ENCODE results near the gene VPS51. TPM values are rescaled to one million over a fixed set of nuclear protein-coding genes. Genes with fewer than 3 reads are reported as not detected.

VPS51 gene
- total and polyA plus RNA-seq, 4 donors, result 73.0 to 191 (median 111) TPM

GRCh38 chr11:65083834-65084597 lies 12.0 kb upstream of the VPS51 start, which contains the start of the genes CDCA5 and ZFPL1:
CDCA5 (minus strand) TSS chr11:65084040; CDS start chr11:65083978, 62 bp downstream.
ZFPL1 (plus strand) TSS chr11:65084222; CDS start chr11:65084699, 477 bp downstream.
- Histone ChIP-seq H3K27ac (ENCODE audit: low read depth in 1 of 2, low read length in 2 of 2) (peak within 1 kb of the TSS; percentile 17 to 35), H3K9me3 (ENCODE audit: control insufficient read depth, low read length) (no peaks in the 10 kb centered on the region), H3K27me3 (ENCODE audit: control insufficient read depth in 1 of 2, insufficient read depth in 2 of 2, low read length in 1 of 2) (no peaks in the 10 kb centered on the region), H3K36me3 (ENCODE audit: control insufficient read depth in 1 of 2, insufficient read depth in 2 of 2, low read length in 1 of 2) (no peaks in the 10 kb centered on the region), H3K4me3 (ENCODE audit: low read length in 2 of 2) (peak within 1 kb of the TSS; percentile 79 to 83), H3K4me1 (ENCODE audit: control insufficient read depth in 1 of 2, insufficient read depth in 2 of 2, low read length in 2 of 2) (no peaks in the 10 kb centered on the region)
- intact Hi-C loops (cut with DNase I), result loop anchor here (5.0 to 10.0 kb wide), 2 partner anchors 38 to 59 kb away; partner anchors contain the start of genes FAU (in 1 of the 2), MRPL49 (in 1 of the 2) and SNX15 (in 1 of the 2)
- ATAC-seq (ENCODE audit: low FRiP score) (peak; percentile 98), DNase-seq (peak; percentile 97 to 98)
- 0 to 1% methylated on average over 72 to 79 of the region's 79 CpGs for WGBS, 2 donors

- Histone ChIP-seq H3K4me1 (ENCODE audit: control insufficient read depth in 1 of 2, insufficient read depth in 2 of 2, low read length in 2 of 2) (no peaks in the 10 kb centered on the region), H3K27ac (ENCODE audit: low read depth in 1 of 2, low read length in 2 of 2) (peak overlapping the region in 1 of 2 donors; percentile 9), H3K36me3 (ENCODE audit: control insufficient read depth in 1 of 2, insufficient read depth in 2 of 2, low read length in 1 of 2) (no peaks in the 10 kb centered on the region), H3K27me3 (ENCODE audit: control insufficient read depth in 1 of 2, insufficient read depth in 2 of 2, low read length in 1 of 2) (no peaks in the 10 kb centered on the region), H3K9me3 (ENCODE audit: control insufficient read depth, low read length) (no peaks in the 10 kb centered on the region), H3K4me3 (ENCODE audit: low read length in 2 of 2) (peak overlapping the region; percentile 79 to 83)
- WGBS, 2 donors, result 37 to 41% methylated on average over 23 of the region's 23 CpGs
- intact Hi-C loops (cut with DNase I), result loop anchor here (5.0 to 10.0 kb wide), 2 partner anchors 38 to 60 kb away; partner anchors contain the start of genes FAU (in 1 of the 2), MRPL49 (in 1 of the 2) and SNX15 (in 1 of the 2)
- no peak for DNase-seq
- no peak for ATAC-seq (ENCODE audit: low FRiP score)
Observed at GRCh38 chr11:65084598-65085375, 11.2 kb upstream of the VPS51 start.

GRCh38 chr11:65085446-65085845 lies 10.6 kb upstream of the VPS51 start:
- Histone ChIP-seq H3K4me1 (ENCODE audit: control insufficient read depth in 1 of 2, insufficient read depth in 2 of 2, low read length in 2 of 2) (no peaks in the 10 kb centered on the region), H3K4me3 (ENCODE audit: low read length in 2 of 2) (no peak overlapping the region), H3K9me3 (ENCODE audit: control insufficient read depth, low read length) (no peaks in the 10 kb centered on the region), H3K27ac (ENCODE audit: low read depth in 1 of 2, low read length in 2 of 2) (no peak overlapping the region), H3K36me3 (ENCODE audit: control insufficient read depth in 1 of 2, insufficient read depth in 2 of 2, low read length in 1 of 2) (no peaks in the 10 kb centered on the region), H3K27me3 (ENCODE audit: control insufficient read depth in 1 of 2, insufficient read depth in 2 of 2, low read length in 1 of 2) (no peaks in the 10 kb centered on the region)
- no peak for ATAC-seq (ENCODE audit: low FRiP score)
- intact Hi-C loops (cut with DNase I), result loop anchor here in 1 of 2 donors (10.0 kb wide), 1 partner anchor 61 kb away; the partner anchor contains the start of gene SNX15
- DNase-seq, result no peak
- WGBS, 2 donors, result 84 to 86% methylated on average over 4 of the region's 4 CpGs

GRCh38 chr11:65086809-65087208 lies 9.2 kb upstream of the VPS51 start:
- no peak overlapping the region for H3K4me3 ChIP-seq (ENCODE audit: low read length in 2 of 2)
- H3K27ac ChIP-seq (ENCODE audit: low read depth in 1 of 2, low read length in 2 of 2), result no peak overlapping the region
- H3K9me3 ChIP-seq (ENCODE audit: control insufficient read depth, low read length), result no peaks in the 10 kb centered on the region
- H3K4me1 ChIP-seq (ENCODE audit: control insufficient read depth in 1 of 2, insufficient read depth in 2 of 2, low read length in 2 of 2), result no peaks in the 10 kb centered on the region
- WGBS, 2 donors, result 88 to 94% methylated on average over 9 of the region's 9 CpGs
- DNase-seq (no peak), ATAC-seq (ENCODE audit: low FRiP score) (no peak)
- intact Hi-C loops (cut with DNase I), result loop anchor here in 1 of 2 donors (10.0 kb wide), 1 partner anchor 62 kb away; the partner anchor contains the start of gene SNX15
- H3K27me3 ChIP-seq (ENCODE audit: control insufficient read depth in 1 of 2, insufficient read depth in 2 of 2, low read length in 1 of 2), result no peaks in the 10 kb centered on the region
- H3K36me3 ChIP-seq (ENCODE audit: control insufficient read depth in 1 of 2, insufficient read depth in 2 of 2, low read length in 1 of 2), result no peaks in the 10 kb centered on the region

GRCh38 chr11:65087216-65087615 lies 8.8 kb upstream of the VPS51 start:
- ATAC-seq (ENCODE audit: low FRiP score) (no peak), DNase-seq (no peak)
- Histone ChIP-seq H3K27ac (ENCODE audit: low read depth in 1 of 2, low read length in 2 of 2) (no peak overlapping the region), H3K4me1 (ENCODE audit: control insufficient read depth in 1 of 2, insufficient read depth in 2 of 2, low read length in 2 of 2) (no peaks in the 10 kb centered on the region), H3K36me3 (ENCODE audit: control insufficient read depth in 1 of 2, insufficient read depth in 2 of 2, low read length in 1 of 2) (no peaks in the 10 kb centered on the region), H3K27me3 (ENCODE audit: control insufficient read depth in 1 of 2, insufficient read depth in 2 of 2, low read length in 1 of 2) (no peaks in the 10 kb centered on the region), H3K9me3 (ENCODE audit: control insufficient read depth, low read length) (no peaks in the 10 kb centered on the region), H3K4me3 (ENCODE audit: low read length in 2 of 2) (no peak overlapping the region)
- intact Hi-C loops (cut with DNase I), result loop anchor here in 1 of 2 donors (10.0 kb wide), 1 partner anchor 62 kb away; the partner anchor contains the start of gene SNX15
- 86 to 89% methylated on average over 11 of the region's 11 CpGs for WGBS, 2 donors

- no peaks in the 10 kb centered on the region for H3K9me3 ChIP-seq (ENCODE audit: control insufficient read depth, low read length)
- intact Hi-C loops (cut with DNase I), result loop anchor here in 1 of 2 donors (10.0 kb wide), 1 partner anchor 63 kb away; the partner anchor contains the start of gene SNX15
- DNase-seq, result no peak
- H3K4me3 ChIP-seq (ENCODE audit: low read length in 2 of 2), result no peak overlapping the region
- ATAC-seq (ENCODE audit: low FRiP score), result no peak
- no peaks in the 10 kb centered on the region for H3K27me3 ChIP-seq (ENCODE audit: control insufficient read depth in 1 of 2, insufficient read depth in 2 of 2, low read length in 1 of 2)
- no peaks in the 10 kb centered on the region for H3K4me1 ChIP-seq (ENCODE audit: control insufficient read depth in 1 of 2, insufficient read depth in 2 of 2, low read length in 2 of 2)
- WGBS, 2 donors, result 90 to 93% methylated on average over 15 of the region's 15 CpGs
- H3K36me3 ChIP-seq (ENCODE audit: control insufficient read depth in 1 of 2, insufficient read depth in 2 of 2, low read length in 1 of 2), result no peaks in the 10 kb centered on the region
- H3K27ac ChIP-seq (ENCODE audit: low read depth in 1 of 2, low read length in 2 of 2), result no peak overlapping the region
Observed at GRCh38 chr11:65087827-65088226, 8.2 kb upstream of the VPS51 start.

- intact Hi-C loops (cut with DNase I), result loop anchor here in 1 of 2 donors (10.0 kb wide), 1 partner anchor 65 kb away; the partner anchor contains the start of gene SNX15
- Histone ChIP-seq H3K4me1 (ENCODE audit: control insufficient read depth in 1 of 2, insufficient read depth in 2 of 2, low read length in 2 of 2) (no peaks in the 10 kb centered on the region), H3K4me3 (ENCODE audit: low read length in 2 of 2) (no peak overlapping the region), H3K9me3 (ENCODE audit: control insufficient read depth, low read length) (no peaks in the 10 kb centered on the region), H3K27me3 (ENCODE audit: control insufficient read depth in 1 of 2, insufficient read depth in 2 of 2, low read length in 1 of 2) (no peaks in the 10 kb centered on the region), H3K27ac (ENCODE audit: low read depth in 1 of 2, low read length in 2 of 2) (no peak overlapping the region), H3K36me3 (ENCODE audit: control insufficient read depth in 1 of 2, insufficient read depth in 2 of 2, low read length in 1 of 2) (no peaks in the 10 kb centered on the region)
- DNase-seq (no peak), ATAC-seq (ENCODE audit: low FRiP score) (no peak)
- WGBS, 2 donors, result 89 to 91% methylated on average over 4 of the region's 4 CpGs
Observed at GRCh38 chr11:65089621-65090020, 6.4 kb upstream of the VPS51 start.

- Histone ChIP-seq H3K36me3 (ENCODE audit: control insufficient read depth in 1 of 2, insufficient read depth in 2 of 2, low read length in 1 of 2) (no peaks in the 10 kb centered on the region), H3K27ac (ENCODE audit: low read depth in 1 of 2, low read length in 2 of 2) (no peak overlapping the region), H3K4me1 (ENCODE audit: control insufficient read depth in 1 of 2, insufficient read depth in 2 of 2, low read length in 2 of 2) (no peaks in the 10 kb centered on the region), H3K4me3 (ENCODE audit: low read length in 2 of 2) (no peak overlapping the region), H3K9me3 (ENCODE audit: control insufficient read depth, low read length) (no peaks in the 10 kb centered on the region), H3K27me3 (ENCODE audit: control insufficient read depth in 1 of 2, insufficient read depth in 2 of 2, low read length in 1 of 2) (no peaks in the 10 kb centered on the region)
- ATAC-seq (ENCODE audit: low FRiP score) (no peak), DNase-seq (no peak)
- intact Hi-C loops (cut with DNase I), result no loop called here
- WGBS, 2 donors, result 89 to 95% methylated on average over 4 of the region's 4 CpGs
Observed at GRCh38 chr11:65090628-65091027, 5.4 kb upstream of the VPS51 start.

Data from aorta (tissue), 5 donors.